HG02884 (cell line): Measurements from ENCODE around the gene SPSB3.
"Not testable (repeated sequence)": the region's sequence is repeated elsewhere in the genome, so short reads cannot be mapped to it uniquely, and the experiment has no call there.

Source experiments
- ATAC-seq: cut with Tn5 transposase; IDR thresholded peaks from one replicate; pipeline ENCODE4 v1.9.1; 2021; ENCODE audit warnings: mild to moderate bottlenecking, moderate library complexity; ENCODE audit not compliant: unreplicated experiment

Gene SPSB3

GRCh38 chr16:1744338-1744840, 38.0 kb downstream of the SPSB3 start:
- ATAC-seq = no peak

DNA sequence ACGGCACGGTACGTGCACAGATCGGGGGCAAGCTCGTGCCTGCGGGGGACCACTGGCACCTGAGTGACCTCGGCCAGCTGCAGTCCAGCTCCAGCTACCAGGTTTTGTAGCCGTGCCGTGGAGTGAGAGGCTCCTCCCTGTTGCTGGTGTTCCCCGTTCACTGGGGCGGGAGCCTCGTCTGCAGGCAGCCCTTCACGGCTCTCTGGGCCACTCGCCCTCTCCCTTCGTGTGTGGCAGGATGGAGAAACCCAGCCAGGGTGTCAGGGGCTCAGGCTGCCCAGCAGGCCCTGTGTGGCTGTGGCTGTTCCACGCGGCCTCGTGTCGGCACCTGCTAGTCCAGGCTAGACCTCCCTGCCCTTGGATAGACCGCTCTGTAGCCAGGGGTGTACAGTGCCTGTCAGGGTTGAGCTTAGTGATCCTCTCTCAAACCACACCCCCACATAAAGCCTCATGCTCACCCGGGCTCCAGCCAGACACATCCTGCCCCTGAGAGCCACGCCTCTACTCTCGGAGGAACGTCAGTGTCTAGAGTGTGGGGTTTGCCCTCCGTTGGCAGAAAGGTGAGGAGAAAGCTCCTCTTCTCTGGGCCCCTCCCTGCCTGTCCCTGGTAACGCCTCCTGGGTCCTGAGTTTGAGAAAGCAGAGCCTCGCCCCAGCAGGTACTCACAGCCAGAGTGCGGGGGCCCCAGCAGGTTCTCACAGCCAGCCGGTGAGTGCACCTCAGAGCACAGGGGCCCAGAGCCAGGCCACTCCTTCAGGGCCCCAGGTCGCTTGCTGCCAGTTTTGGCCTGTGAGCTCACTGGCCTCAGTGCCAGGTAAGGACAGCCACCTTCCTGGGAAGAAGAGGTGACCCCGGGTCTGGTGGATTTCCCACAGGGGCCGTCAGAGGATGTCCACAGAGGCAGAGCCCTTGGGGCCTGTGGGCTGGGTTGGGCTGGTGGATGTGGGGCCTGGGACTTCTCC, 38.7 kb downstream of the SPSB3 start:
- no peak for ATAC-seq

DNA sequence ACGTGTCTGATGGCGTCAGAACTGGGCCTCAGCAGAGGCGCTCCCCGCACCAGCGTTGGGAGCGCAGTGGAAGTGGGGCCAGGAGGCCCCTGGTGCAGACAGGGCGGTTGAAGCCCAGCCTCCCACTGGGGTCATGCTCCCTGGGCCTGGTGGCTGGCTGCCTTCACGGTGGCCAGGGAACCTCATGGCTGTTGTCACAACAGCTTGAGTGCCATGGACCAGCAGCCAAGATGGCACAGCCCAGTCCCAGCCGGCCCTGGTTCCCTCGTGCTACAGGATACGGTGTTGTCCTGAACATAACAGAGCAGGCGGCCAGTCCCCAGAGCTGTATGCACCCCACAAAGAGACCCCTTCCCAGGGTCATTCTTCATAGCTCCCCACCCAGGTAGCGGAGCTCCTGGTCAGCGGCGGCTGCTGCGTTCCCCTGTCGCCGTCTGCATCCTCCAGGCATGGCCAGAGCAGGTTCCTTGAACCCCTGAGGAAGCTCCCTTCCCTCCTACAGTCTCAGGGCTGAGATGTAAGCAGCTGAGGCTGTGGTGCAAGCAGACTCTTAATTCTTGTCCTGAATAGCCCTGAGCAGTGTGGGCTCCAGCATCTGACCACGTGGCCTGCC, 40.7 kb downstream of the SPSB3 start:
- ATAC-seq = no peak

DNA sequence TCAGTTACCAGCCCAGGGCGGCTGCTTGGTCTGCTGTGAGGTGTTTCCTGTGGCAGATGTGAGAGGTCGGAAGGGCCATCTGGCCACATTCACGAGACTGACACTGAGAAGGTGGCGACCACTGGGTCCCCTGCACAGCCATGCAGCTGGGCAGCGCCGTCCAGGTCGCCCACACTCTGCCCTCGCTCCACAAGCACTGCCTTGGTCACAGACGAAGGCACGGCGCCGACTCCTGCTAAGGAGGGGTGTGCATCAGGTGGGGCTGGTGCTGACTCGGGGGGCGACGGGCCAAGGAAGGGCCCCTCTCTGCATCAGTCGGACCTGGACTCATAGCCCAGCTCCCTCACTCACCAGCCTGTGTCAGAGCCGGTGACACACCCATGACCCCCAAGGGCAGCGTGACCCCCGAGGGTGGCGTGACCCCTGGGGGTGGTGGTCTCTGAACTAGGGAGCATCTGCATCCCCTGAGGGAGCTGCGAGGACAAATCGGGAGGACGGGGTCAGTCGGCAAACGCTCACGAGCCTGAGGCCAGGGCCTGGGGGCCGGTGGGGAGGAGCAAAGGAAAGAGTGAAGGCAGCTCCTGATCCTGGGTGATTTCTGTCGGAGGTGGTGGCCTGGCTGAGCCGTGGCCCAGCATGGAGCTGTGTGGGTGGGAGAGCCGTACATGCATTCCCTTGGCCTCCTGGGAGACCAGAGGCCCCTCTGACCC, 41.4 kb downstream of the SPSB3 start:
- ATAC-seq = no peak

GRCh38 chr16:1740234-1740633, 42.1 kb downstream of the SPSB3 start:
- ATAC-seq = no peak

- no peak for ATAC-seq
These were observed 47.6 kb downstream of the SPSB3 start for GRCh38 chr16:1734816-1735215.

- ATAC-seq = no peak
These were observed 48.2 kb downstream of the SPSB3 start for GRCh38 chr16:1734123-1734522.

- ATAC-seq = not testable (repeated sequence)
These were observed 49.8 kb downstream of the SPSB3 start for GRCh38 chr16:1732551-1732987.

DNA sequence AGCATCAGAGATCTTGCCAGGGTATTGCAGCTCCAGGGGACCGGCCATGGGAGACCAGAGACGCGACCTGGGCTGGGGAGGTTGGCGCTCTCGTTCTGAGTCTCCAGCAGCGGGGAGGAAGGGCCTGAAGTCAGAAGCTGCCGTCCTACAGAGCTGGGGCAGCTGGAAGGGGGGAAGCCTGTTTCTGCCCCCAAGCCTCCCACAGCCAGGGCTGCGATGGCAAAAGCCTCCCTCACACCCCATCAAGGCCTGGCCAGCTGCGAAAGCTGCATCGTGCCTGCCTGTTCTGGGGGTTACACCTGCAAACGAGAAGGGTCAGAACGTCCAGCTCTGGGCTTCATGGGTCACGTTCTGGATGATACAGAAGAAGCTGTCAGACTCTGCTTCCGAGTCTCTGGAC, 50.3 kb downstream of the SPSB3 start:
- ATAC-seq = no peak

DNA sequence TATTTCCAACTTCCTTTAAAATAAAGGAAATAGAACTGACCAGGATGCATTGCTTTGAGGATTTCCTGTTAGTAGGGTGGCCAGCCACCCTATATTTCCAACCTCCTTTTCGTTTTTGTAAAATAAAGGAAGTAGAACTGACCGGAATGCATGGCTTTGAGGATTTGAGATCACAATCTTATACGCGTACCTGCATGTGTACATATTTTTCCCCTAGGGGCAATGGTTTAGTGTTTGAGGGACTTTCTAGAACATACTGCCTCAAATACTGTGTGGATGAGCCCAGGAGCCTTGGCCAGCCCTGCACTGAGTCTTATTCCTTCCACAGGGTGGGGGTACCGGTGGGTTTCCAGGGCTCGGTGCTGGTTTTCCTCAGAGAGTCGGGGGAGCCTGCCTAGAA, 50.8 kb downstream of the SPSB3 start:
- ATAC-seq = no peak

DNA sequence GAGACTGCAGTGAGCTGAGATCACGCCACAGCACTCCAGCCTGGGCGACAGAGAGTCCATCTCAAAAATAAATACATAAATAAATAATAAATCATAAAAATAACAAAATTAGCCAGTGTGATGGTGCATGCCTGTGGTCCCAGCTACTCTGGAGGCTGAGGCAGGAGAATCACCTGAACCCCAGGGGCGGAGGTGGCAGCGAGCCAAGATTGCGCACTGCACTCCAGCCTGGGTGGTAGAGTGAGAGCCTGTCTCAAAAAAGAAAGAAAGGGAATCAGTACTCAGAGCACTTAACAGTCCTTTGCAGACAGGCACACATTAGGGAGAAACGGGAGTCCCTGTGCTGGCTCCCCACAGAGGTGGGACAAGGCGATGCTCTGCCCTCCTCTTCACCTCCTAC, 51.3 kb downstream of the SPSB3 start:
- no peak for ATAC-seq

DNA sequence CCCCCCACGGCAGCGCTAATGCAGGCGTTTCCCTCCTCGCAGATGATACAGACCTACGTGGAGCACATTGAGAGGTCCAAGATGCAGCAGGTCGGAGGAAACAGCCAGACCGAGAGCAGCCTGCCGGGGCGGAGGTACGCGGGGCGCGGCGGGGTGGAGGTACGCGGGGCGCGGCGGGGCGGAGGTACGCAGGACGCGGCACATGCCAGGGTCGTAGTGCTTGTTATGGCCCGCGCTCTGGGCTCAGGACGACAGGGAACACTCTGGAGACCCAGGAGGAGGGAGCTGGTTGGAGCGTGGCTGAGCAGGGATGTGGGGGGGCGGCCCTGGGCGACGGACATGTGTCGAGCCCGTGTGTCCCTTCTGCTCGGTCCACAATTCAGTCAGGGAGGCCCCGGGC, 52.9 kb downstream of the SPSB3 start:
- no peak for ATAC-seq

DNA sequence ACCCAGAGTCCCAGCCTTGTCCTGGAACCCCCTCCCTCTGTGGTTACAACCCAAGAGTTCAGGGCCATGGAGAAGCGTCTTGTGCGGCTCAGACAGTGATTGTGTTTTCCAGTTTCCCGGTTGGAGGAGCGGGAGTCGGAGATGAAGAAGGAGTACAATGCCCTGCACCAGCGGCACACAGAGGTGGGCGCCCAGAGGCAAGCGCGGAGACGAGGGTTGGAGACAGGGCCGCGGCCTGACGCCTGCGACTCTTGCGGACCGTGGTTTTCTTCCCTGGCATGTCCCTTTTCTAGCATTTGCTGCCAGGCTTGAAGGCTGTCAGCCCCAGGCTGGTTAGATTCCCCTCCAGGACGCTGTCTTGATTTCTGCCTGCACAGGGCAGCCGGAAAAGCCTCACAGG, 53.3 kb downstream of the SPSB3 start:
- no peak for ATAC-seq

DNA sequence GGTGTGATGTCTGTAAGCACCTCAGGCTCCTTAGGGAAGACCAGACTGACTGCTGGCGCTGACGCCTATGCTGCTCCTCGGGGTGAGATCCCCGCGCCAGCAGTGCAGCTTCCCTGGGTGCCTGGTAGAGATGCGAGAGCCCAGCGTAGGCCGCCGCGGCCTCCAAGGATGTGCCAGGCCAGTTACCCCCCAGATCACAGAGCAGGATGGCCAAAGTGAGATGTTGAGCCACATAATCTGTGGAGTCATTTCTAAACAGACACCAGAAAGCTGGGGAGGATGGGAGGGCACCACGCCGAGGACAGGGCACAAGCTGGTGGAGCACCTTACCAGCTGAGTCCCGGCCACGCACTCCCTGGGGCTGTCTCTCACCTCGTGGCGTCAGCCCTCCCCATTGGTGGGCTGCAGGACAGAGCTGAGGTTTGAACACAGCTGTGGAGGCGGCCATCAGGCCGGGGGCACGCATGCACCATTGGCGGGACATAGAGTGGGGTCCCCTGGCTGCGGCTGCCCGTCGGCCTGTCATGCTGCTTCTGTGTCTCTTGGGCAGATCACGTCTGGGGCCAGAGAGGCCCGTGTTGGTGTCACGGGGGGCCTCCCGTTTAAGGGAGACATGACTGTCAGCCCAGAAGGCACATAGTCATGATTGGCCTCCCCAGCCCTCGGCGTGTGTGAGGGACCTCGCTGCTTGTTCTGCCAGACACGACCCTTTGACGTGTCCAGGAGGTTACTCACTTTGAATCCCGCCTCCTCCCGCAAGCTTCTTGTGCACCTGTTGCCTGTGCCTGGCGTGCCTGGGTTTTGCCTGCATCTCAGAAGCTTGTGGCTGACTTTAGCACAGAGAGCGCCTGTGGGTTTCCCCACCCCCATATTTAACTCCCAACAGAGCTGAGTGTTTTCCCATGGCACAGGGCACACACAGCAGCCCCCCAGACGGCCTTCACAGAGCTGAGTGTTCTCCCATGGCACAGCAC, 54.4 kb downstream of the SPSB3 start:
- ATAC-seq = no peak
